ENCODE results near the gene AKNAD1.

- TF ChIP-seq, protein P1, sequence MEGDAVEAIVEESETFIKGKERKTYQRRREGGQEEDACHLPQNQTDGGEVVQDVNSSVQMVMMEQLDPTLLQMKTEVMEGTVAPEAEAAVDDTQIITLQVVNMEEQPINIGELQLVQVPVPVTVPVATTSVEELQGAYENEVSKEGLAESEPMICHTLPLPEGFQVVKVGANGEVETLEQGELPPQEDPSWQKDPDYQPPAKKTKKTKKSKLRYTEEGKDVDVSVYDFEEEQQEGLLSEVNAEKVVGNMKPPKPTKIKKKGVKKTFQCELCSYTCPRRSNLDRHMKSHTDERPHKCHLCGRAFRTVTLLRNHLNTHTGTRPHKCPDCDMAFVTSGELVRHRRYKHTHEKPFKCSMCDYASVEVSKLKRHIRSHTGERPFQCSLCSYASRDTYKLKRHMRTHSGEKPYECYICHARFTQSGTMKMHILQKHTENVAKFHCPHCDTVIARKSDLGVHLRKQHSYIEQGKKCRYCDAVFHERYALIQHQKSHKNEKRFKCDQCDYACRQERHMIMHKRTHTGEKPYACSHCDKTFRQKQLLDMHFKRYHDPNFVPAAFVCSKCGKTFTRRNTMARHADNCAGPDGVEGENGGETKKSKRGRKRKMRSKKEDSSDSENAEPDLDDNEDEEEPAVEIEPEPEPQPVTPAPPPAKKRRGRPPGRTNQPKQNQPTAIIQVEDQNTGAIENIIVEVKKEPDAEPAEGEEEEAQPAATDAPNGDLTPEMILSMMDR (IDR thresholded peaks at IDR 0.05) = no peak
- TF ChIP-seq EP300 (IDR thresholded peaks at IDR 0.05; ENCODE audit: low read depth) = no peak
These were observed 64.5 kb downstream of the AKNAD1 start for GRCh38 chr1:108792420-108792819.
